NT2/D1 (cell line): ENCODE data around the gene NELL1.

Experiments
- DNase-seq: peaks from one replicate; pipeline ENCODE4 v3.0.0-alpha.2; 2011; ENCODE audit warnings: low read depth, low spot score
- H3K27me3 ChIP-seq: 2 replicates; pipeline ENCODE4 v1.6.0; 2011; ENCODE audit warnings: mild to moderate bottlenecking; ENCODE audit not compliant: insufficient read length, insufficient read depth
- H3K36me3 ChIP-seq: 2 replicates; pipeline ENCODE4 v1.6.1; 2011; ENCODE audit warnings: mild to moderate bottlenecking, low read length, mixed read lengths; ENCODE audit not compliant: insufficient read depth, insufficient read length
- H3K4me1 ChIP-seq: 2 replicates; pipeline ENCODE4 v1.5.1; 2011; ENCODE audit not compliant: insufficient read depth, insufficient read length
- H3K4me3 ChIP-seq: 2 replicates; pipeline ENCODE4 v1.5.1; 2011; ENCODE audit warnings: low read depth; ENCODE audit not compliant: insufficient read length
- H3K9ac ChIP-seq: 2 replicates; pipeline ENCODE4 v1.6.0; 2011; ENCODE audit warnings: low read depth; ENCODE audit not compliant: insufficient read length
- H3K9me3 ChIP-seq: 2 replicates; pipeline ENCODE4 v1.5.1; 2011; ENCODE audit warnings: mild to moderate bottlenecking, low read length; ENCODE audit not compliant: insufficient read depth
- SUZ12 ChIP-seq: IDR thresholded peaks from 2 replicates; pipeline ENCODE4 v1.6.1; 2011; ENCODE audit not compliant: insufficient read length, insufficient read depth; ENCODE audit errors: extremely low read depth
- YY1 ChIP-seq: IDR thresholded peaks from 2 replicates; pipeline ENCODE4 v1.6.1; 2011; ENCODE audit not compliant: insufficient read length, insufficient read depth
- ZNF274 ChIP-seq: IDR thresholded peaks from 2 replicates; pipeline ENCODE4 v1.6.1; 2011; ENCODE audit warnings: mild to moderate bottlenecking, low read depth, low read length

The NELL1 gene

DNA sequence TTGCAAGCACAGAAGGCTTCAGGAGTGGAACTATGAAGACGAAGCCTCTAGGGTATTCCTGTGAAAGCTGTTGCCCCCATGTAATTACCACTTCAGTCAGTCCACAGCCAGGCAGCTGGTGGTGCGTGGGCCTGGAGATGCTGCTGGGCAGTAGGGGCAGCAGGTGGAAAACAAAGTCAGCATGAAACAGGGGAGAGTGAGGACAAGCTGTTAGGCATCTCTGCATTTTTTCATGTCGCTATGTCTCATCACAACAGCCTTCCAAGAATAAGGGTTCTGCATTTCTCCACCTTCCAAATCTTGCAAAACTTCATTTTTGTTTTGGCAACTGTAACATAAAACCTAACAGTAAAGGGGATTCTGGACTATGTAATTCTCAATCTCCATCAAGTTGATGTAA, 757.5 kb downstream of the NELL1 start:
- no peak overlapping the region for H3K4me3 ChIP-seq
- no peaks in the 10 kb centered on the region for H3K4me1 ChIP-seq
- no peak overlapping the region for H3K9ac ChIP-seq
- no peaks in the 10 kb centered on the region for H3K27me3 ChIP-seq
- H3K9me3 ChIP-seq = no peaks in the 10 kb centered on the region
- no peak for DNase-seq
- TF ChIP-seq YY1 = no peak
- no peak for TF ChIP-seq ZNF274
- TF ChIP-seq SUZ12 = no peak
- H3K36me3 ChIP-seq = no peaks in the 10 kb centered on the region

- Histone ChIP-seq H3K9ac (no peak overlapping the region), H3K4me3 (no peak overlapping the region), H3K9me3 (no peaks in the 10 kb centered on the region), H3K4me1 (no peaks in the 10 kb centered on the region), H3K27me3 (no peaks in the 10 kb centered on the region), H3K36me3 (no peaks in the 10 kb centered on the region)
- TF ChIP-seq YY1 (no peak), SUZ12 (no peak), ZNF274 (no peak)
- DNase-seq = no peak
Measured at GRCh38 chr11:21427726-21428125, 758.3 kb downstream of the NELL1 start.

- TF ChIP-seq ZNF274 (no peak), SUZ12 (no peak), YY1 (no peak)
- H3K9ac ChIP-seq = no peak overlapping the region
- no peaks in the 10 kb centered on the region for H3K27me3 ChIP-seq
- H3K4me1 ChIP-seq = no peaks in the 10 kb centered on the region
- no peaks in the 10 kb centered on the region for H3K9me3 ChIP-seq
- H3K4me3 ChIP-seq = no peak overlapping the region
- DNase-seq = no peak
- no peaks in the 10 kb centered on the region for H3K36me3 ChIP-seq
Measured at GRCh38 chr11:21428796-21429195, 759.4 kb downstream of the NELL1 start.

GRCh38 chr11:21429401-21429800, 760.0 kb downstream of the NELL1 start:
- H3K36me3 ChIP-seq = no peaks in the 10 kb centered on the region

DNA sequence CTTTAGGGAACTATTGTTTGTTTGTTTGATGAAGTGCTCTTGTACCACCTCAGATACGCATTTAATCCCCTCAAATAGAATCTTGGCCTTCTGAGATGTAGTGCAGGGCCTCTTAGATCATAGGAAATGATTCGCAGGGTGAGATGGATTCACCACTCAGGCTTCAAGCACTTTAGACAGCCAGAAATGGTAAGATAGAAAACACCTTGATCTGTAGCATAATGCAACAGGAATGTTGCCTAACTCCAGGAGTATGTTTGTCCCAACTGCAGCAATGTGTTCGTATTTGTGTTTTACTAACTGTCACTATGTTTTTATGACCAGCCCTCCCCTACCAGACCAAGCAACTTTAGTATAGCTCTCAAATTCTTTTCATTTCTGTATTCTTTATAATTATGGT, 761.2 kb downstream of the NELL1 start:
- DNase-seq = no peak

More at GRCh38 chr11:21429401-21429800, 760.0 kb downstream of the NELL1 start:
- H3K9ac ChIP-seq = no peak overlapping the region
- H3K27me3 ChIP-seq = no peaks in the 10 kb centered on the region
- H3K9me3 ChIP-seq = no peaks in the 10 kb centered on the region
- no peaks in the 10 kb centered on the region for H3K4me1 ChIP-seq
- no peak for DNase-seq
- H3K4me3 ChIP-seq = no peak overlapping the region
- TF ChIP-seq ZNF274 = no peak
- no peak for TF ChIP-seq SUZ12
- no peak for TF ChIP-seq YY1

DNA sequence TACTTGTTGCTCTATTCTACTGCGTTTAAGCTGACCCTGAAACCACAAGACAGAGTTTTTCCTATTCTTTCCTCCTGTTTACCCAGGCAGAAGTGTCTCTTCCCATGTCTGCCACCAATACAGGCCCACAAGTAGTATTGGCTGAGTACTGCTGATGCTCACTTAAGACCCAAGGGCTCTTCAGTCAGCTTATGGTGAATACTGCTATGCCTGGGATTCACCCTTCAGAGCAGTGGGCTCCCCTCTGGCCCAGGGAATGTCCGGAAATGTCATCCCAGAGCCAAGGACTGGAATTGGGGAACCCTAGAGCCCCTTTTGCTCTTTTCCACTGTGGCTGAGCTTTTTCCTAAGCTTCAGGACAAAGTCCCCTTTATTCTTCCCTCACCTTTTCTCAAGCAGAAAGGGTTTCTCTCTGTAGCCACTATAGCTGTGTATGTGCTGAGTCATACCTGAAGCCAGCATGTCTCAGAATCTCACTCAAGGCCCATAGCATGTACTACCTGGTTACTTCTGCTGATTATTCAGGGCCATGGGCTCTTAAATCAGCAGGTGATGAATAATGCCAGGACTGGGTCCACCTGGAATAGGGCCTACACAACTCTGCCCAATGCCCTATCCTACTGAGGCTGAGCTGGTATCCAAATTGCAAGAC, 777.7 kb downstream of the NELL1 start:
- no peak for TF ChIP-seq YY1
- no peak for TF ChIP-seq ZNF274
- no peak for TF ChIP-seq SUZ12
- H3K9ac ChIP-seq = no peak overlapping the region
- no peaks in the 10 kb centered on the region for H3K36me3 ChIP-seq
- no peaks in the 10 kb centered on the region for H3K27me3 ChIP-seq
- no peaks in the 10 kb centered on the region for H3K9me3 ChIP-seq
- no peaks in the 10 kb centered on the region for H3K4me1 ChIP-seq
- H3K4me3 ChIP-seq = no peak overlapping the region
- DNase-seq = no peak

More for the DNA sequence above, 761.2 kb downstream of the NELL1 start:
- H3K4me3 ChIP-seq = no peak overlapping the region
- no peaks in the 10 kb centered on the region for H3K4me1 ChIP-seq
- H3K9ac ChIP-seq = no peak overlapping the region
- H3K9me3 ChIP-seq = no peaks in the 10 kb centered on the region
- TF ChIP-seq ZNF274 (no peak), YY1 (no peak), SUZ12 (no peak)
- H3K27me3 ChIP-seq = no peaks in the 10 kb centered on the region
- H3K36me3 ChIP-seq = no peaks in the 10 kb centered on the region

GRCh38 chr11:21447871-21448270, 778.5 kb downstream of the NELL1 start:
- no peaks in the 10 kb centered on the region for H3K9me3 ChIP-seq
- TF ChIP-seq SUZ12 (no peak), YY1 (no peak), ZNF274 (no peak)
- H3K27me3 ChIP-seq = no peaks in the 10 kb centered on the region
- no peaks in the 10 kb centered on the region for H3K4me1 ChIP-seq
- H3K36me3 ChIP-seq = no peaks in the 10 kb centered on the region
- no peak overlapping the region for H3K9ac ChIP-seq
- H3K4me3 ChIP-seq = no peak overlapping the region
- DNase-seq = no peak
